ENCODE measurements around the gene ASIC4. TPM values are rescaled to one million over a fixed set of nuclear protein-coding genes. Genes with fewer than 3 reads are reported as not detected.

The ASIC4 gene
- polyA plus RNA-seq, 1 experiment: 0.09 TPM

DNA sequence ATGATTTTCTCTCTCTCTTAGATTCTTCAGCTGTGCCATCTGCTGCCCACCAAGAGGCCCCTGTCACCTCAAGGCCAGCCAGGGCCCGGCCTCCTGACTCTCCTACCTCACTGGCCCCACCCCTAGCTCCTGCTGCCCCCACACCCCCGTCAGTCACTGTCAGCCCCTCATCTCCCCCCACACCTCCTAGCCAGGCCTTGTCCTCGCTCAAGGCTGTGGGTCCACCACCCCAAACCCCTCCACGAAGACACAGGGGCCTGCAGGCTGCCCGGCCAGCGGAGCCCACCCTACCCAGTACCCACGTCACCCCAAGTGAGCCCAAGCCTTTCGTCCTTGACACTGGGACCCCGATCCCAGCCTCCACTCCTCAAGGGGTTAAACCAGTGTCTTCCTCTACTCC lies 25.0 kb upstream of the ASIC4 start:
- peaks cover 20% of the 10 kb centered on the region for H3K36me3 ChIP-seq (ENCODE audit: control insufficient read depth, insufficient read depth, low read length)
- TF ChIP-seq CTCF (IDR thresholded peaks at IDR 0.05; ENCODE audit: insufficient read depth, low read depth, low read length): no peak
- no peak for DNase-seq (ENCODE audit: low read depth)
- H3K27me3 ChIP-seq (ENCODE audit: control insufficient read depth, insufficient read depth, low read length): no peaks in the 10 kb centered on the region
- ChIA-PET POLR2A (no interaction called here), CTCF (interaction anchor here (1.1 kb wide), 1 partner anchor 9 kb away, joined by 3 read pairs; the partner anchor contains the start of gene GMPPA)
- H3K4me3 ChIP-seq (ENCODE audit: low read depth, low read length): no peak overlapping the region

DNA sequence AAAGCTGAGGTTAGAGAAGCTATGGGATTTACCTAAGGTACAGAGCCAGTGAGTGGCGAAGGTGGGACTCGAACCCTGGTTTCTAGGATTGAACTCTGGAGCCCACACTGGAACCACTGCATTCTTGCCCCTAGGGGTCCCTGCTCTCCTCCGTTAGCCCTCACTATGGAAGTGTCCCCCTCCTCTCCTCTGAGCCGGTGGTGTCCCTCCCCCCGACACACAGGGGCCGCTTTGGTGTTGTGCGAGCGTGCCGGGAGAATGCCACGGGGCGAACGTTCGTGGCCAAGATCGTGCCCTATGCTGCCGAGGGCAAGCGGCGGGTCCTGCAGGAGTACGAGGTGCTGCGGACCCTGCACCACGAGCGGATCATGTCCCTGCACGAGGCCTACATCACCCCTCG lies 24.1 kb upstream of the ASIC4 start:
- DNase-seq (ENCODE audit: low read depth): no peak
- CTCF ChIA-PET: interaction anchor here (1.1 to 42.0 kb wide), 2 partner anchors 14 to 38 kb away, joined by 3 to 872 read pairs; partner anchors contain the start of genes ASIC4, CHPF and TMEM198
- POLR2A ChIA-PET: interaction anchor here (0.6 kb wide), 1 partner anchor 27 kb away, joined by 7 read pairs; no protein-coding TSS in a partner anchor
- no peak for TF ChIP-seq CTCF (IDR thresholded peaks at IDR 0.05; ENCODE audit: insufficient read depth, low read depth, low read length)
- Histone ChIP-seq H3K27me3 (ENCODE audit: control insufficient read depth, insufficient read depth, low read length) (no peaks in the 10 kb centered on the region), H3K4me3 (ENCODE audit: low read depth, low read length) (no peak overlapping the region), H3K36me3 (ENCODE audit: control insufficient read depth, insufficient read depth, low read length) (peaks cover 20% of the 10 kb centered on the region)

- CTCF ChIA-PET: interaction anchor here (0.8 to 42.0 kb wide), 6 partner anchors 8 to 199 kb away, joined by 3 to 872 read pairs (median 3); partner anchors contain the start of genes ASIC4, CHPF and TMEM198
- POLR2A ChIA-PET: interaction anchor here (0.6 kb wide), 1 partner anchor 27 kb away, joined by 7 read pairs; no protein-coding TSS in a partner anchor
Measured at GRCh38 chr2:219490600-219491130, 23.6 kb upstream of the ASIC4 start.

GRCh38 chr2:219491278-219491963 lies 22.9 kb upstream of the ASIC4 start:
- DNase-seq (ENCODE audit: low read depth): no peak
- Histone ChIP-seq H3K36me3 (ENCODE audit: control insufficient read depth, insufficient read depth, low read length) (peaks cover 18% of the 10 kb centered on the region), H3K27me3 (ENCODE audit: control insufficient read depth, insufficient read depth, low read length) (no peaks in the 10 kb centered on the region), H3K4me3 (ENCODE audit: low read depth, low read length) (no peak overlapping the region)
- ChIA-PET POLR2A (no interaction called here), CTCF (interaction anchor here (0.8 to 42.0 kb wide), 6 partner anchors 8 to 199 kb away, joined by 3 to 872 read pairs (median 3); partner anchors contain the start of genes ASIC4, CHPF and TMEM198)
- TF ChIP-seq CTCF (IDR thresholded peaks at IDR 0.05; ENCODE audit: insufficient read depth, low read depth, low read length): no peak

More at GRCh38 chr2:219490600-219491130, 23.6 kb upstream of the ASIC4 start:
- no peaks in the 10 kb centered on the region for H3K27me3 ChIP-seq (ENCODE audit: control insufficient read depth, insufficient read depth, low read length)
- H3K4me3 ChIP-seq (ENCODE audit: low read depth, low read length): no peak overlapping the region
- peaks cover 18% of the 10 kb centered on the region for H3K36me3 ChIP-seq (ENCODE audit: control insufficient read depth, insufficient read depth, low read length)
- TF ChIP-seq CTCF (IDR thresholded peaks at IDR 0.05; ENCODE audit: insufficient read depth, low read depth, low read length): no peak
- no peak for DNase-seq (ENCODE audit: low read depth)

- ChIA-PET CTCF (interaction anchor here (2.1 to 42.0 kb wide), 2 partner anchors 36 to 90 kb away, joined by 6 to 872 read pairs; partner anchors contain the start of genes ASIC4, CHPF and TMEM198), POLR2A (no interaction called here)
- peaks cover 18% of the 10 kb centered on the region for H3K36me3 ChIP-seq (ENCODE audit: control insufficient read depth, insufficient read depth, low read length)
- no peak for DNase-seq (ENCODE audit: low read depth)
- no peaks in the 10 kb centered on the region for H3K27me3 ChIP-seq (ENCODE audit: control insufficient read depth, insufficient read depth, low read length)
- TF ChIP-seq CTCF (IDR thresholded peaks at IDR 0.05; ENCODE audit: insufficient read depth, low read depth, low read length): no peak
- H3K4me3 ChIP-seq (ENCODE audit: low read depth, low read length): no peak overlapping the region
Measured at GRCh38 chr2:219492575-219492974, 21.7 kb upstream of the ASIC4 start.

All from BJ (cell line).